Body of pancreas (tissue), 4 donors: ENCODE measurements around the gene GRK3. TPM values are rescaled to one million over a fixed set of nuclear protein-coding genes. Genes with fewer than 3 reads are reported as not detected.

Experiments used
- ATAC-seq: fragments of 150-250 bp; one replicate; pipeline ENCODE4 v1.9.1; 2016
- DNase-seq, 4 donors: peaks; one replicate each; pipeline ENCODE4 v3.0.0-alpha.2; 2019
- H3K27ac ChIP-seq, 4 donors: fragments of 200-600 bp; sonication (generic); 1 replicate in 3 of 4; 2 replicates in 1 of 4; pipeline versions ENCODE4 v1.5.1 to v1.6.1; 2016 to 2019; ENCODE audit warnings: mild to moderate bottlenecking in 1 of 4, mixed read lengths in 1 of 4, moderate library complexity in 1 of 4
- H3K27me3 ChIP-seq, 2 donors: fragments of 200-600 bp; sonication (generic); one replicate each; pipeline ENCODE4 v1.6.0; 2016; ENCODE audit warnings: mild to moderate bottlenecking in 1 of 2
- H3K36me3 ChIP-seq, 2 donors: fragments of 200-600 bp; sonication (generic); replicated peaks in 1 of 2; 2 replicates each; pipeline ENCODE4 v1.5.1; 2016; ENCODE audit warnings: low read depth in 2 of 2; ENCODE audit not compliant: insufficient read depth in 1 of 2
- H3K4me1 ChIP-seq: fragments of 200-600 bp; sonication (generic); one replicate; pipeline ENCODE4 v1.6.0; 2016
- H3K4me3 ChIP-seq, 2 donors: fragments of 200-600 bp; sonication (generic); 1 replicate in 1 of 2; 2 replicates in 1 of 2; pipeline ENCODE4 v1.5.1; 2016 to 2019
- H3K9me3 ChIP-seq, 3 donors: fragments of 200-600 bp; sonication (generic); 1 replicate in 2 of 3; 2 replicates in 1 of 3; pipeline ENCODE4 v1.5.1; 2016
- POLR2A ChIP-seq, 3 donors: fragments of 450-650 bp; IDR thresholded peaks; one replicate each; pipeline ENCODE4 v1.6.1; 2016; ENCODE audit warnings: antibody characterized with exemption in 3 of 3, mild to moderate bottlenecking in 2 of 3
- WGBS, 2 donors: methylation state at CpG; one replicate each; pipeline ENCODE4 v1.1.5; 2017; 5-methylcytosine and 5-hydroxymethylcytosine counted together
- intact Hi-C: fragments of 100-400 bp; cut with DNase I; formaldehyde crosslinking; loops from one replicate; pipeline ENCODE4 v1.15.1; 2023
- total RNA-seq, 2 donors: library from RNA; depleted of rRNA; stranded (reverse); fragments of >200 nt; gene quantifications; one replicate each; pipeline ENCODE4 v1.1.0, GENCODE V29; 2016
- TF ChIP-seq, protein P1 (sequence below), 7 experiments: fragments of 450-650 bp in 4 of 7; fragments of 200-600 bp in 3 of 7; sonication (generic) in 3 of 7; IDR thresholded peaks; one replicate each; pipeline ENCODE4 v1.5.1; 2016 to 2019; ENCODE audit warnings: antibody characterized with exemption in 7 of 7

GRK3 gene
- total RNA-seq, 2 donors from 2014 or later, result 10.4 to 10.9 TPM

DNA sequence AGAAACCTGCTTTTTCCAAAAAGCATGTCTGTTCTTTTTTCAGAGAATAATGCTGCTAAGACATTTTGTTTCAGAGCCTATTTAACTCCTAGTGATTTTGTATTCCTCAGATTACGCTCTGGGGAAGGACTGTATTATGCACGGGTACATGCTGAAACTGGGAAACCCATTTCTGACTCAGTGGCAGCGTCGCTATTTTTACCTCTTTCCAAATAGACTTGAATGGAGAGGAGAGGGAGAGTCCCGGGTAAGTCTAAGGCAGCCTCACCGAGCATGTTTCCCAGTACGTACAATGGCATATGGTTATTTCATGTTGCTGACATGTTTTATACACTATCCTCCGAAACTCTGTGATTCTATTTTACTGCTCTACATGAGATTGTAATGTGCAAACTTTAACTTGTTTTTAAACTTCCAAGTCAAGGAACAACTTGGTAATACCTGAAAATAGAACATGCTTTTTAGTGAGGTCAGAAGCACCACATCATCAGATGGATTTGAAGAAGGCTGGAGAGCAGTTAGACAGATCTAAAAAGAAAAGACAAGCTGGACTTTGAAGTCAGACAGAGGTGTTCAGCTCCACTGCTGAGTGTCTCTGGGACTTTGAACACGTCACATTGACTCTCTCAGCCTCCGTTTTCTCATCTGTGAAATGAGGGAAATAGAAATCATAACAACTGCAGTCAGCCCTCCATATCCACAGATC is 153.8 kb downstream of the GRK3 start:
- DNase-seq (no peak), ATAC-seq (no peak)
- Histone ChIP-seq H3K36me3 (peaks cover 0 to 3% of the 10 kb centered on the region in 2 donors), H3K4me3 (no peak overlapping the region), H3K27me3 (no peaks in the 10 kb centered on the region), H3K4me1 (no peaks in the 10 kb centered on the region), H3K27ac (no peak overlapping the region), H3K9me3 (no peaks in the 10 kb centered on the region)
- intact Hi-C loops, result no loop called here
- no peak for TF ChIP-seq POLR2A (IDR thresholded peaks at IDR 0.05)
- TF ChIP-seq, protein P1, sequence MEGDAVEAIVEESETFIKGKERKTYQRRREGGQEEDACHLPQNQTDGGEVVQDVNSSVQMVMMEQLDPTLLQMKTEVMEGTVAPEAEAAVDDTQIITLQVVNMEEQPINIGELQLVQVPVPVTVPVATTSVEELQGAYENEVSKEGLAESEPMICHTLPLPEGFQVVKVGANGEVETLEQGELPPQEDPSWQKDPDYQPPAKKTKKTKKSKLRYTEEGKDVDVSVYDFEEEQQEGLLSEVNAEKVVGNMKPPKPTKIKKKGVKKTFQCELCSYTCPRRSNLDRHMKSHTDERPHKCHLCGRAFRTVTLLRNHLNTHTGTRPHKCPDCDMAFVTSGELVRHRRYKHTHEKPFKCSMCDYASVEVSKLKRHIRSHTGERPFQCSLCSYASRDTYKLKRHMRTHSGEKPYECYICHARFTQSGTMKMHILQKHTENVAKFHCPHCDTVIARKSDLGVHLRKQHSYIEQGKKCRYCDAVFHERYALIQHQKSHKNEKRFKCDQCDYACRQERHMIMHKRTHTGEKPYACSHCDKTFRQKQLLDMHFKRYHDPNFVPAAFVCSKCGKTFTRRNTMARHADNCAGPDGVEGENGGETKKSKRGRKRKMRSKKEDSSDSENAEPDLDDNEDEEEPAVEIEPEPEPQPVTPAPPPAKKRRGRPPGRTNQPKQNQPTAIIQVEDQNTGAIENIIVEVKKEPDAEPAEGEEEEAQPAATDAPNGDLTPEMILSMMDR (IDR thresholded peaks at IDR 0.05), result no peak
- WGBS, 2 donors, result 88 to 90% methylated on average over 10 of the region's 10 CpGs

DNA sequence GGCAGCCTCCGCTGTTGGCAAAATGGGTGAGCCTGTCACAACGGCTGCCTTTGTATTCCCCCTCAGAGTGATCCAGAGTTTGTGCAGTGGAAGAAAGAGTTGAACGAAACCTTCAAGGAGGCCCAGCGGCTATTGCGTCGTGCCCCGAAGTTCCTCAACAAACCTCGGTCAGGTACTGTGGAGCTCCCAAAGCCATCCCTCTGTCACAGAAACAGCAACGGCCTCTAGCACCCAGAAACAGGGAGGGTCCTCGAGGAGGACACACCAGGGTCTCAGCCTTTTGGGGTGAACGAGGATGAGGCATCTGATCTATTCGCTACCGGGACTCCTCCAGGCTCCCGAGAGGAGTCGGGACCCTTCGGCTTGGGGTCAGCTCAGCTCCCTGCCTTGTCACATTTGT is 157.7 kb downstream of the GRK3 start:
- TF ChIP-seq, protein P1 (IDR thresholded peaks at IDR 0.05), result no peak
- no peak for TF ChIP-seq POLR2A (IDR thresholded peaks at IDR 0.05)
- no peak for DNase-seq

DNA sequence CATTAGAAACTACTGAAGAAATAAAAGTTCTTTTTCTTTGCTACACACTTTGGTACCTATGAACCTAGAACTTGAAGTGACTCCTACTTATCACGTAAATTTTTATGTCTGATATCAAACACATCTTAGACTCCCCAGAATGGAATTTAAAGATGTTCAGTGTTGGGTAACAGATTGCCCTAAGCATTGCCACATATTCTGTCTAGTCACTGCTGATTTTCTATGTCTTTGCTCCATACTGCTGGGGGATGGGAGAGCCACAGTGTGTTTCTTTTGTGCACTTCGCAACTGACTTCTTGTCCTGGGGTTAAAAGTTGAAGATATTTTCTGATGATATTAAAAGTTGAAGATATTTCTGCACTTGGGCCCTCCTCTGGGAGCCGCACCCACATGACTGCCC is 158.2 kb downstream of the GRK3 start:
- H3K4me3 ChIP-seq, result no peak overlapping the region
- no peaks in the 10 kb centered on the region for H3K4me1 ChIP-seq
- intact Hi-C loops, result no loop called here
- H3K36me3 ChIP-seq, result peaks cover 0 to 3% of the 10 kb centered on the region in 2 donors
- no peaks in the 10 kb centered on the region for H3K9me3 ChIP-seq
- ATAC-seq, result no peak
- DNase-seq, result no peak
- TF ChIP-seq, protein P1 (IDR thresholded peaks at IDR 0.05), result no peak
- 87 to 88% methylated on average over 3 of the region's 3 CpGs for WGBS, 2 donors
- no peaks in the 10 kb centered on the region for H3K27me3 ChIP-seq
- H3K27ac ChIP-seq, result no peak overlapping the region

More for the DNA sequence above, 157.7 kb downstream of the GRK3 start:
- no peaks in the 10 kb centered on the region for H3K27me3 ChIP-seq
- no peaks in the 10 kb centered on the region for H3K4me1 ChIP-seq
- H3K27ac ChIP-seq, result no peak overlapping the region
- H3K9me3 ChIP-seq, result no peaks in the 10 kb centered on the region
- no peak for ATAC-seq
- H3K4me3 ChIP-seq, result no peak overlapping the region
- intact Hi-C loops, result no loop called here
- peaks cover 0 to 3% of the 10 kb centered on the region in 2 donors for H3K36me3 ChIP-seq
- WGBS, 2 donors, result 87 to 93% methylated on average over 15 of the region's 16 CpGs

DNA sequence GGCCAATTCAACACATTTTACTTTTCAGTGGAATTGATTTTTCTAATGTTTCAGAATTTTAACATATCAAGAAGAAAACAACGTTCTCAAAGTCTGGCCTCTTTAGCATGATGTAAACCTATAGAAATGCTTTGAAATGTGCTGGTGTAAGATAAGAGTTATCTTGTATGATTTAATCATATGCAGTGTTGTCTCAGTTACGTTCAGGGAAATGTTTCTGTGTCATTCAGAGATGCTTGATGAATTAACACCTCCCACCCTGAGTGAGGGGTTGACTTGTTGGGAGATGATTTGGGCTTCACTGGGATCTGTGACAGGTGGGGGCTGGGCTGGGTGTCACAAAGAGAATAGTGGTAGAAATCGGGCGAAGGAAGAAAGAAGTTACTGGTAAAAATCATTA is 161.8 kb downstream of the GRK3 start:
- Histone ChIP-seq H3K4me3 (no peak overlapping the region), H3K27ac (no peak overlapping the region), H3K36me3 (peaks cover 0 to 1% of the 10 kb centered on the region in 2 donors), H3K9me3 (no peaks in the 10 kb centered on the region), H3K4me1 (no peaks in the 10 kb centered on the region), H3K27me3 (no peaks in the 10 kb centered on the region)
- no peak for ATAC-seq
- TF ChIP-seq, protein P1 (IDR thresholded peaks at IDR 0.05), result no peak
- no peak for TF ChIP-seq POLR2A (IDR thresholded peaks at IDR 0.05)
- intact Hi-C loops, result no loop called here
- WGBS, 2 donors, result 32 to 43% methylated on average over 4 of the region's 4 CpGs
- DNase-seq, result no peak

DNA sequence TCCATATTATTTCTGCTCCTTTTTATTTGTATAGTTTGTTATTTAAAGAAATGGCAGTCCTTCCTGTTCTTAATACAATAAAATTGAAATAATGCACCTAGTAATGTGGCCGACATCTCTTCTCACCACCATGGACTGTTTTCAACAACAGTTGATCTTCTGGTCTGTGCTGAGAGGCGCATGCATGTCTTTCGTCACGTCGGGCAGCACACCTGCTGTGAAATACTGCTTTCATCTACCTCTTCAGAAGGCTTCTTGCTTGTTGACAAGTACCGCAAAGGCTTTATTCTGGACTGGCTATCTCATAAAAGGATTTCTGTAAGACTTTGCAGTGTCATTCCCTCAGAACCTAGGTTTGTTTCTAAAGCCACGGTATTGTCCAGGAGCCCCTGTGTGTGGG is 163.6 kb downstream of the GRK3 start:
- Histone ChIP-seq H3K36me3 (no peaks in the 10 kb centered on the region), H3K9me3 (no peaks in the 10 kb centered on the region), H3K27ac (no peak overlapping the region), H3K4me3 (no peak overlapping the region), H3K4me1 (no peaks in the 10 kb centered on the region), H3K27me3 (no peaks in the 10 kb centered on the region)
- DNase-seq (no peak), ATAC-seq (no peak)
- intact Hi-C loops, result no loop called here
- WGBS, 2 donors, result 83 to 86% methylated on average over 7 of the region's 7 CpGs
- TF ChIP-seq, protein P1 (IDR thresholded peaks at IDR 0.05), result no peak
- no peak for TF ChIP-seq POLR2A (IDR thresholded peaks at IDR 0.05)
